ENCODE data around the gene HSH2D.

DNA sequence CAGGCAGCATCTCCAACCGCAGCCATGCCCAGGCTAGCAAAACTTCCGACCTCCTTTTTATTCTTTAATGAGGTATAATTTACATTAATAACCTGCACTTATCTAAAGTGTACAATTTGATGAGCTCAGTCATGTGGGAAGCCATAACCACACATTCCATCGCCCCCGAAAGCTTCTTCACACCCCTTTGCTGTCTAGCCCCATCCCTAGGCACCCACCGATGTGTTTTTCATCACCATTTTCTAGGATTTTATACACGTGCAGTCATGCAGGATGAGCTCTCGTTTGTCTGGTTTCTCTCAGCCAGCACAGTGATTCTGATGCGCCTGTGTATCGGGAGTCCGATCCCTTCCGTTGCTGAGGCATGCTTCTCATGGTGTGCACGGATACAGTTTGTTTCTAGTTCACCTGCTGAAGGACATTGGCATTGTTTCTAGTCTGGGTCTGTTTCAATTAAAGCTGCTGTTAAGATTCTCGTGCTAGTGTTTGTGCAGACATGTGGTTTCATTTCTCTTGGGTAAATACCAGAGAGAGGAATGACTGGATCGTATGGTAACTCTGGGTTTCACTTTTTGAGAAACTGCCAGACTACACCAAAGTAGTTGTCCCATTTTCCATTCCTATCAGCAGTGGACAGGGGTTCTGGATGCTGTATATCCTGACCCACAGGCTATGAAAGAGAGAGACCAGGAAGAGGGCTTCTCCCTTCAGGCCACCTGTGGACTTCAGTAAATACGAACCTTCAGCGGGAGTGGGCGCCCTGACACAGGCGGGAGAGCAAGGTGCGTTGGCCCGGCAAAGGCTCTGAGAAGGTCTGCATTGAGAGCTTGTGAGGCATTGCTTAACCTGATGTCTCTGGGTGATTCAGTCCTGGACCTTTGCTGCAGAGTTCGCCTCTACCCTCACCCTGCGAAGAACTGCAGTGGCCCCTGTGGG, 59.1 kb downstream of the HSH2D start:
- TF ChIP-seq, protein P1, sequence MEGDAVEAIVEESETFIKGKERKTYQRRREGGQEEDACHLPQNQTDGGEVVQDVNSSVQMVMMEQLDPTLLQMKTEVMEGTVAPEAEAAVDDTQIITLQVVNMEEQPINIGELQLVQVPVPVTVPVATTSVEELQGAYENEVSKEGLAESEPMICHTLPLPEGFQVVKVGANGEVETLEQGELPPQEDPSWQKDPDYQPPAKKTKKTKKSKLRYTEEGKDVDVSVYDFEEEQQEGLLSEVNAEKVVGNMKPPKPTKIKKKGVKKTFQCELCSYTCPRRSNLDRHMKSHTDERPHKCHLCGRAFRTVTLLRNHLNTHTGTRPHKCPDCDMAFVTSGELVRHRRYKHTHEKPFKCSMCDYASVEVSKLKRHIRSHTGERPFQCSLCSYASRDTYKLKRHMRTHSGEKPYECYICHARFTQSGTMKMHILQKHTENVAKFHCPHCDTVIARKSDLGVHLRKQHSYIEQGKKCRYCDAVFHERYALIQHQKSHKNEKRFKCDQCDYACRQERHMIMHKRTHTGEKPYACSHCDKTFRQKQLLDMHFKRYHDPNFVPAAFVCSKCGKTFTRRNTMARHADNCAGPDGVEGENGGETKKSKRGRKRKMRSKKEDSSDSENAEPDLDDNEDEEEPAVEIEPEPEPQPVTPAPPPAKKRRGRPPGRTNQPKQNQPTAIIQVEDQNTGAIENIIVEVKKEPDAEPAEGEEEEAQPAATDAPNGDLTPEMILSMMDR (IDR thresholded peaks at IDR 0.05; ENCODE audit: low read depth, low read length), result no peak
- no peak for TF ChIP-seq EZH2phosphoT487 (IDR thresholded peaks at IDR 0.05; ENCODE audit: low read depth)

Measured in OCI-LY3 (cell line).